IMR-90 (cell line): ENCODE data around the gene LRRC3B. TPM values are rescaled to one million over a fixed set of nuclear protein-coding genes. Genes with fewer than 3 reads are reported as not detected.

ENCODE experiments used
- ATAC-seq: fragments of 200-7000 bp; cut with Tn5 transposase; 2 replicates; pipeline ENCODE4 v1.9.1; 2020; ENCODE audit warnings: low read depth, mild to moderate bottlenecking, moderate library complexity
- BruUV-seq: library from RNA; stranded (reverse); fragments of 400-500 nt; replicated peaks from 2 replicates; lab custom pipeline; 2021; lab: Mats Ljungman, UMichigan
- CTCF ChIA-PET: fragments of 300-600 bp; formaldehyde crosslinking; extraction: SDS; loops from one replicate; lab custom pipeline; 2021; ENCODE audit warnings: antibody characterized with exemption; lab: Yijun Ruan, JAX
- POLR2A ChIA-PET: fragments of 300-600 bp; sonication (Branson Sonifier 250); formaldehyde crosslinking; loops from one replicate; lab custom pipeline; 2022; ENCODE audit warnings: antibody characterized with exemption; ENCODE audit not compliant: unreplicated experiment; lab: Charles Lee
- DNase-seq: peaks from one replicate; pipeline ENCODE4 v3.0.0; 2013
- H2AFZ ChIP-seq: replicated peaks from 2 replicates; pipeline ENCODE3; 2013; ENCODE audit warnings: low read length, mild to moderate bottlenecking; ENCODE audit not compliant: poor library complexity
- H2AK5ac ChIP-seq: 2 replicates; pipeline ENCODE4 v1.6.1; 2013; ENCODE audit warnings: low read depth, low read length, inconsistent platforms
- H2AK9ac ChIP-seq: replicated peaks from 2 replicates; pipeline ENCODE3; 2013; ENCODE audit warnings: mild to moderate bottlenecking, low read depth, low read length, moderate library complexity; ENCODE audit not compliant: poor library complexity
- H2BK120ac ChIP-seq: 2 replicates; pipeline ENCODE4 v1.6.1; 2013; ENCODE audit warnings: low read depth, low read length, inconsistent platforms
- H2BK15ac ChIP-seq: 3 replicates; pipeline ENCODE4 v1.6.1; 2013; ENCODE audit warnings: low read depth, low read length, inconsistent platforms
- H2BK20ac ChIP-seq: 2 replicates; pipeline ENCODE4 v1.6.1; 2013; ENCODE audit warnings: low read depth, mild to moderate bottlenecking, inconsistent platforms, low read length, moderate library complexity
- H2BK5ac ChIP-seq: 2 replicates; pipeline ENCODE4 v1.6.1; 2013; ENCODE audit warnings: mild to moderate bottlenecking, low read depth, low read length, inconsistent platforms; ENCODE audit not compliant: poor library complexity, severe bottlenecking
- H3K14ac ChIP-seq: replicated peaks from 2 replicates; pipeline ENCODE4 v1.6.1; 2013; ENCODE audit warnings: low read depth, low read length, inconsistent platforms
- H3K18ac ChIP-seq: 2 replicates; pipeline ENCODE4 v1.6.1; 2013; ENCODE audit warnings: low read depth, low read length, control low read depth
- H3K23ac ChIP-seq: 2 replicates; pipeline ENCODE4 v1.6.1; 2013; ENCODE audit warnings: low read depth, low read length, inconsistent platforms
- H3K27ac ChIP-seq: 2 replicates; pipeline ENCODE4 v1.5.1; 2013; ENCODE audit warnings: mild to moderate bottlenecking, control low read depth, low read length; ENCODE audit not compliant: insufficient read depth
- H3K27me3 ChIP-seq: 2 replicates; pipeline ENCODE4 v1.6.1; 2013; ENCODE audit warnings: low read length; ENCODE audit not compliant: control insufficient read depth, insufficient read depth
- H3K36me3 ChIP-seq: 2 replicates; pipeline ENCODE4 v1.6.1; 2013; ENCODE audit warnings: low read length, mixed read lengths; ENCODE audit not compliant: control insufficient read depth, insufficient read depth
- H3K4ac ChIP-seq: 2 replicates; pipeline ENCODE4 v1.6.1; 2013; ENCODE audit warnings: low read depth, low read length, inconsistent platforms
- H3K4me1 ChIP-seq: 2 replicates; pipeline ENCODE4 v1.6.1; 2013; ENCODE audit warnings: low read length, mixed read lengths; ENCODE audit not compliant: control insufficient read depth, insufficient read depth
- H3K4me2 ChIP-seq: 2 replicates; pipeline ENCODE4 v1.6.1; 2013; ENCODE audit warnings: low read depth, mild to moderate bottlenecking, control low read depth, low read length, moderate library complexity
- H3K4me3 ChIP-seq: 2 replicates; pipeline ENCODE4 v1.5.1; 2013; ENCODE audit warnings: low read depth, mild to moderate bottlenecking, control low read depth, low read length, moderate library complexity; ENCODE audit not compliant: insufficient read depth
- H3K56ac ChIP-seq: 2 replicates; pipeline ENCODE4 v1.6.1; 2013; ENCODE audit warnings: low read length, inconsistent platforms; ENCODE audit not compliant: insufficient read depth; ENCODE audit errors: extremely low read depth
- H3K79me1 ChIP-seq, 2 experiments: 2 replicates each; pipeline ENCODE4 v1.6.1; 2013; ENCODE audit warnings: low read length in 2 of 2, inconsistent platforms in 1 of 2, low read depth in 1 of 2
- H3K9ac ChIP-seq: 2 replicates; pipeline ENCODE4 v1.6.1; 2013; ENCODE audit warnings: low read depth, low read length, control low read depth
- H3K9me1 ChIP-seq: 2 replicates; pipeline ENCODE4 v1.6.1; 2013; ENCODE audit warnings: low read length, inconsistent platforms; ENCODE audit not compliant: insufficient read depth
- H3K9me3 ChIP-seq: 2 replicates; pipeline ENCODE4 v1.6.1; 2013; ENCODE audit warnings: low read length; ENCODE audit not compliant: control insufficient read depth, insufficient read depth
- H4K20me1 ChIP-seq: 2 replicates; pipeline ENCODE4 v1.6.1; 2013; ENCODE audit warnings: low read length, inconsistent platforms; ENCODE audit not compliant: insufficient read depth
- H4K5ac ChIP-seq: 2 replicates; pipeline ENCODE4 v1.6.1; 2013; ENCODE audit warnings: mild to moderate bottlenecking, low read depth, low read length, control low read depth
- H4K8ac ChIP-seq, 2 experiments: 2 replicates each; pipeline ENCODE4 v1.6.1; 2013; ENCODE audit warnings: low read depth in 2 of 2, low read length in 2 of 2, control low read depth in 1 of 2, inconsistent platforms in 1 of 2
- H4K91ac ChIP-seq: 2 replicates; pipeline ENCODE4 v1.6.1; 2013; ENCODE audit warnings: low read depth, low read length, inconsistent platforms; ENCODE audit not compliant: insufficient read depth
- BHLHE40 ChIP-seq: fragments of 150-350 bp; IDR thresholded peaks from 2 replicates; pipeline ENCODE4 v1.6.1; 2016; ENCODE audit warnings: mild to moderate bottlenecking, low read depth, low read length
- CEBPB ChIP-seq: IDR thresholded peaks from 2 replicates; pipeline ENCODE4 v1.6.1; 2012; ENCODE audit warnings: low read depth, low read length, improper control_type of control experiment
- MAFK ChIP-seq: IDR thresholded peaks from 2 replicates; pipeline ENCODE4 v1.6.1; 2012; ENCODE audit warnings: low read depth, low read length, improper control_type of control experiment
- MAZ ChIP-seq: IDR thresholded peaks from 2 replicates; pipeline ENCODE4 v1.6.1; 2012; ENCODE audit warnings: low read depth, mild to moderate bottlenecking, low read length, improper control_type of control experiment, moderate library complexity, borderline replicate concordance
- MXI1 ChIP-seq: IDR thresholded peaks from 2 replicates; pipeline ENCODE4 v1.6.1; 2012; ENCODE audit warnings: low read depth, mild to moderate bottlenecking, low read length, moderate library complexity, borderline replicate concordance
- POLR2A ChIP-seq: IDR thresholded peaks from 2 replicates; pipeline ENCODE4 v1.6.1; 2012; ENCODE audit warnings: mild to moderate bottlenecking, low read depth, low read length
- RAD21 ChIP-seq: IDR thresholded peaks from 2 replicates; pipeline ENCODE4 v1.6.1; 2012; ENCODE audit warnings: low read length, improper control_type of control experiment
- RCOR1 ChIP-seq: IDR thresholded peaks from 2 replicates; pipeline ENCODE4 v1.6.1; 2012; ENCODE audit warnings: mild to moderate bottlenecking, low read length, improper control_type of control experiment; ENCODE audit not compliant: insufficient replicate concordance
- WGBS, 2 experiments: methylation state at CpG; one replicate each; pipeline versions ENCODE4 v1.1.5 to v1.1.7; 2013; ENCODE audit warnings: missing lambda C conversion rate in 2 of 2; ENCODE audit not compliant: insufficient read length in 1 of 2; ENCODE audit errors: extremely low coverage in 2 of 2; 5-methylcytosine and 5-hydroxymethylcytosine counted together
- dilution Hi-C: fragments of 300-500 bp; cut with HindIII; formaldehyde crosslinking; loops from one replicate; pipeline ENCODE4 v1.14.3; 2018; ENCODE audit warnings: low sequenced_read_pairs; ENCODE audit not compliant: unreplicated experiment
- in situ Hi-C: fragments of 300-500 bp; cut with MboI; formaldehyde crosslinking; loops from 3 replicates; pipeline ENCODE4 v1.14.3; 2019; ENCODE audit warnings: low sequenced_read_pairs, inconsistent platforms, mixed read lengths
- intact Hi-C: fragments of 100-400 bp; cut with micrococcal nuclease; formaldehyde crosslinking; loops from 2 replicates; pipeline ENCODE4 v1.10.0; 2022
- polyA plus RNA-seq, 3 experiments: library from polyadenylated mRNA; depleted of rRNA; stranded (reverse); fragments of >200 nt; gene quantifications; 2 replicates each; pipeline ENCODE4 v1.2.3, GENCODE V29; 2012; ENCODE audit warnings: low replicate concordance in 1 of 3
- total RNA-seq: library from RNA; depleted of rRNA; stranded (reverse); fragments of >200 nt; gene quantifications from 2 replicates; pipeline ENCODE4 v1.2.3, GENCODE V29; 2012
- TF ChIP-seq, protein P1 (sequence below): fragments of 150-350 bp; IDR thresholded peaks from 2 replicates; pipeline ENCODE4 v1.6.1; 2016; ENCODE audit warnings: low read depth, mild to moderate bottlenecking, low read length, moderate library complexity, borderline replicate concordance
- TF ChIP-seq, protein P2 (sequence below): fragments of 150-350 bp; IDR thresholded peaks from 2 replicates; pipeline ENCODE4 v1.6.1; 2017; ENCODE audit warnings: mild to moderate bottlenecking, antibody characterized with exemption, low read length, low read depth

The LRRC3B gene
- total and polyA plus RNA-seq, 2 of the 4 experiments (the other 2 are of a cell fraction) = not detected

- DNase-seq (no peak), ATAC-seq (no peak)
- no peak overlapping the region for H3K14ac ChIP-seq
- no peak overlapping the region for H3K4ac ChIP-seq
- H3K9me3 ChIP-seq = peaks cover 17% of the 10 kb centered on the region
- in situ Hi-C loops (no loop called here), intact Hi-C loops (no loop called here), dilution Hi-C loops (no loop called here)
- H3K9me1 ChIP-seq = no peaks in the 10 kb centered on the region
- no peaks in the 10 kb centered on the region for H4K20me1 ChIP-seq
- no peaks in the 10 kb centered on the region for H3K79me1 ChIP-seq
- no peak overlapping the region for H2BK5ac ChIP-seq
- H4K91ac ChIP-seq = no peak overlapping the region
- H4K8ac ChIP-seq = no peak overlapping the region
- no peak overlapping the region for H3K56ac ChIP-seq
- no peaks in the 10 kb centered on the region for H3K27me3 ChIP-seq
- TF ChIP-seq BHLHE40 (no peak), RAD21 (no peak), MAZ (no peak), MXI1 (no peak), POLR2A (no peak), CEBPB (no peak), RCOR1 (no peak), MAFK (no peak)
- TF ChIP-seq, protein P1, sequence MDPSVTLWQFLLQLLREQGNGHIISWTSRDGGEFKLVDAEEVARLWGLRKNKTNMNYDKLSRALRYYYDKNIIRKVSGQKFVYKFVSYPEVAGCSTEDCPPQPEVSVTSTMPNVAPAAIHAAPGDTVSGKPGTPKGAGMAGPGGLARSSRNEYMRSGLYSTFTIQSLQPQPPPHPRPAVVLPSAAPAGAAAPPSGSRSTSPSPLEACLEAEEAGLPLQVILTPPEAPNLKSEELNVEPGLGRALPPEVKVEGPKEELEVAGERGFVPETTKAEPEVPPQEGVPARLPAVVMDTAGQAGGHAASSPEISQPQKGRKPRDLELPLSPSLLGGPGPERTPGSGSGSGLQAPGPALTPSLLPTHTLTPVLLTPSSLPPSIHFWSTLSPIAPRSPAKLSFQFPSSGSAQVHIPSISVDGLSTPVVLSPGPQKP = no peak
- TF ChIP-seq, protein P2, sequence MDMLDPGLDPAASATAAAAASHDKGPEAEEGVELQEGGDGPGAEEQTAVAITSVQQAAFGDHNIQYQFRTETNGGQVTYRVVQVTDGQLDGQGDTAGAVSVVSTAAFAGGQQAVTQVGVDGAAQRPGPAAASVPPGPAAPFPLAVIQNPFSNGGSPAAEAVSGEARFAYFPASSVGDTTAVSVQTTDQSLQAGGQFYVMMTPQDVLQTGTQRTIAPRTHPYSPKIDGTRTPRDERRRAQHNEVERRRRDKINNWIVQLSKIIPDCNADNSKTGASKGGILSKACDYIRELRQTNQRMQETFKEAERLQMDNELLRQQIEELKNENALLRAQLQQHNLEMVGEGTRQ = no peak
- no peak overlapping the region for H2AFZ ChIP-seq
- BruUV-seq = no TSS peak
- no peak overlapping the region for H3K23ac ChIP-seq
- ChIA-PET POLR2A (no interaction called here), CTCF (no interaction called here)
- no peak overlapping the region for H3K9ac ChIP-seq
- H3K18ac ChIP-seq = no peak overlapping the region
- no peaks in the 10 kb centered on the region for H3K36me3 ChIP-seq
- no peak overlapping the region for H3K4me3 ChIP-seq
- H2BK20ac ChIP-seq = no peak overlapping the region
- no peak overlapping the region for H4K5ac ChIP-seq
- no CpG with 5 or more reads among the region's 3 CpGs for WGBS, 2 experiments
- H2AK9ac ChIP-seq = no peak overlapping the region
- H2BK120ac ChIP-seq = no peak overlapping the region
- no peak overlapping the region for H3K27ac ChIP-seq
- no peak overlapping the region for H3K4me2 ChIP-seq
- H2AK5ac ChIP-seq = no peak overlapping the region
- no peak overlapping the region for H2BK15ac ChIP-seq
- no peaks in the 10 kb centered on the region for H3K4me1 ChIP-seq
Observed at GRCh38 chr3:26683902-26684301, 61.3 kb downstream of the LRRC3B start.
